GM21737 (cell line): ENCODE data around the gene TAF1.
"Not testable (repeated sequence)": the region's sequence is repeated elsewhere in the genome, so short reads cannot be mapped to it uniquely, and the experiment has no call there.

Source experiments
- ATAC-seq: cut with Tn5 transposase; IDR thresholded peaks from one replicate; pipeline ENCODE4 v1.9.1; 2021; ENCODE audit warnings: mild to moderate bottlenecking, moderate library complexity; ENCODE audit not compliant: unreplicated experiment

TAF1 gene

DNA sequence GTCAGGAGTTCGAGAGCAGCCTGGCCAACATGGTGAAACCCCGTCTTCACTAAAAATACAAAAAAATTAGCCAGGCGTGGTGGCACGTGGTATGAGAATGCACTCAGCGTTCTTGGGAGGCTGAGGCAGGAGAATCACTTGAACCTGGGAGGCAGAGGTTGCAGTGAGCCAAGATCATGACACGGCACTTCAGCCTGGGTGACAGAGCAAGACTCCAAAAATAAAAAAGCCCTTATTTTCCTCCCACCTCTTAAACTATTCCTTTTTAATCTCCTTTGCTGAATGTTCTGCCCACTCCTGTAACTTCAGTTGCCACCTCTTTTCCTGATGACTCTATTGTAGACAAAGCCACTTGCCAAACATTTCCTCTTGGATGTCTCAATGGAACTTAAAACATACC is 72.6 kb downstream of the TAF1 start:
- ATAC-seq = no peak

DNA sequence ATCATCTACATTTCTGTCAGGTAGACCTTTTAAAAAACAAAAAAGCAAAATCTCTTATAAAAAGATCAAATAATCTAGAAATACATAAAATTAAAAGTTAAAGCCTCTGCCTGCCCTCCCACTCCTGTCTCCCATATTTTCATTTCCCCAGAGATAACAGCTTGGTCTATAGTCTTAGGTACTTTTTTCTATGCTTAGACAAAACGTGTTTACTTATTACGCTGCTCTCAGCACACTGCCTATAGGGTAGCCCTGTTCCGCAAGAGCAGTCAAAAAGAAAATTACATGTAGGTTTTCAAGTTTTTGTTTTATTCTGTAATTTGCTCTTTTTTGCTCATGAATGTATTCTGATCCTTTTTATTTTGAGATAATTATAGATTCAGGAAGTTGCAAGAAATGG is 73.3 kb downstream of the TAF1 start:
- ATAC-seq = no peak

DNA sequence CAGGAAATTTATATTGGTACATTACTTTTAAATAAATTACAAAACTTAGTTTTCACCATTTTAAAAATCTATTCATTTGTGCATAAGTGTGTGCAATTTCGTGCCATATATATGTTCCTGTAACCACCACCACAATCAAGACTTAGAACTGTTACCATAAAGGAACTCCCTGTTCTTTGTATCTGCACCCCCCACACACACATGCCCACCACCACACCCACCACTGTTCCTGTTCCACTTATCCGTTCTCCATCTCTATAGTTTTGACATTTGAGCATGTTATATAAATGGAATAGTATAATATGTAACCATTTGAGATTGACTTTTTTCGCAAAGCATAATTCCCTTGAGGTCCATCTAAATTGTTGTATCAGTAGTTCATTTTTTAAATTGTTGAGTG is 73.7 kb downstream of the TAF1 start:
- ATAC-seq = no peak

DNA sequence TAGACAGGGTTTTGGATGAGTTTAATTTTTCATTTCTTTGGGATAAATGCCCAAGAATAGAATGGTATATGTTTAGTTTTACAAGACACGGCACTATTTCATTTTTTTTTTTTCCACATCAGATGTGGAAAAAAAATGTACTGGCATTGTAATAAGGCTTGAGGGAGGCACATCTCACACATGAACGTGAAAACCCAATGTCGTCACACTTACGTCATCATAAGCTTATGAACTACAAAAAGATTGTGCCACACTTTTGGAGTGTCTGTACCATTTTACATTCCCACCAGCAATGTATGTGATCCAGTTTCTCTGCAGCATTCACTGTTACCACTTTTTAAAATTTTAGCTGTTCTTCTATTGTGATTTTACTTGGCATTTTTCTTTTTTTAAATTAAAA is 74.2 kb downstream of the TAF1 start:
- no peak for ATAC-seq

DNA sequence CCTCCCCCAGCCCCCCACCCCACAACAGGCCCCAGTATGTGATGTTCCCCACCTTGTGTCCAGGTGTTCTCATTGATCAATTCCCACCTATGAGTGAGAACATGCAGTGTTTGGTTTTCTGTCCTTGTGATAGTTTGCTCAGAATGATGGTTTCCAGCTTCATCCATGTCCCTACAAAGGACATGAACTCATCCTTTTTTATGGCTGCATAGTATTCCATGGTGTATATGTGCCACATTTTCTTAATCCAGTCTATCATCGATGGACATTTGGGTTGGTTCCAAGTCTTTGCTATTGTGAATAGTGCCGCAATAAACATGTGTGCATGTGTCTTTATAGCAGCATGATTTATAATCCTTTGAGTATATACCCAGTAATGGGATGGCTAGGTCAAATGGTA is 75.7 kb downstream of the TAF1 start:
- not testable (repeated sequence) for ATAC-seq

DNA sequence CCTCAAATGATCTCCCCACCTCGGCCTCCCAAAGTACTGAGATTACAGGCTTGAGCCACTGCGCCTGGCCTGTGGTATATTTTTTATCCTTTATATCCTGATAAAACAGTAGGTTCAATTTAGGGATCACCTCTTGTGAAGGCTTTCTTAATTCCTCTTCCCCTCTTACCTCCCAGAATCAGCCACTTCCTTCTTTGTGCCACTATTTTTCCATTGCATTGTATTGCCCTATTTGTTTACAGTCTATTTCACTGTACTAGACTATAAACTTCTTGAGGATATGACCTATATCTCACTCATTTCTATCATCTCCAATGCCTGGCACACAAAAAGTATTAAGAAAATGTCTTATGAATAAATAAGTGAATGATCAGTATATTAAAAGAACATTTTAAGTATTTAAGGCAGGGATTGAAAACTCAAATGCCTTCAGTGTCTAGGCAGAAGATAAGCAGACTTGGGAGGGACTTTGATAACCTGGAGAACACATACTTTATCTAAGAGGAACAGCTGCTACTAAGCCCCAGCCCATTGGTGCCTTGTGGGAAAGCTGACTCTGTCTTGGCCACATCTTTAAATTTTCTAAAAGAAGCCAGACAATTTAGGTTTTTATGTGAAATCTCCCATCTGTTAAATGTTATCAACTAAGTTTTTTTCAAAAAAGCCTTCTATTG is 84.4 kb downstream of the TAF1 start:
- no peak for ATAC-seq

DNA sequence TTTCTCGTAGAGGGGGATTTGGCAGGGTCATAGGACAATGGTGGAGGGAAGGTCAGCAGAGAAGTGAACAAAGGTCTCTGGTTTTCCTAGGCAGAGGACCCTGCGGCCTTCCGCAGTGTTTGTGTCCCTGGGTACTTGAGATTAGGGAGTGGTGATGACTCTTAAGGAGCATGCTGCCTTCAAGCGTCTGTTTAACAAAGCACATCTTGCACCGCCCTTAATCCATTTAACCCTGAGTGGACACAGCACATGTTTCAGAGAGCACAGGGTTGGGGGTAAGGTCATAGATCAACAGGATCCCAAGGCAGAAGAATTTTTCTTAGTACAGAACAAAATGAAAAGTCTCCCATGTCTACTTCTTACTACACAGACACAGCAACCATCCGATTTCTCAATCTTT is 85.4 kb downstream of the TAF1 start:
- not testable (repeated sequence) for ATAC-seq

DNA sequence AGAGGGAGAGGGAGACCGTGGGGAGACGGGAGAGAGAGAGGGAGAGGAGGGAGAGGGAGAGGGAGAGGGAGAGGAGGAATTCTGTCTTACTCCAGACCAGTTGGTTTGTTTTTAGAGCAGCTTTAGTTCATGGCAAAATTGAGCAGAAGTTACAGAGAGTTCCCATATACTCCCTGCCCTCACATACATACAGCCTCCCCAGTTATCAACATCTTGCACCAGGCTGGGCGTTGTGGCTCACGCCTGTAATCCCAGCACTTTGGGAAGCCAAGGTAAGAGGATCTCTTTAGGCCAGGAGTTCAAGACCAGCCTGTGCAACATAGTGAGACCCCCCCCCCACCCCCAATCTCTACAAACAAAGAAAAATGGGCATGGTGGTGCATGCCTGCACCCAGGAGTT is 86.9 kb downstream of the TAF1 start:
- no peak for ATAC-seq

DNA sequence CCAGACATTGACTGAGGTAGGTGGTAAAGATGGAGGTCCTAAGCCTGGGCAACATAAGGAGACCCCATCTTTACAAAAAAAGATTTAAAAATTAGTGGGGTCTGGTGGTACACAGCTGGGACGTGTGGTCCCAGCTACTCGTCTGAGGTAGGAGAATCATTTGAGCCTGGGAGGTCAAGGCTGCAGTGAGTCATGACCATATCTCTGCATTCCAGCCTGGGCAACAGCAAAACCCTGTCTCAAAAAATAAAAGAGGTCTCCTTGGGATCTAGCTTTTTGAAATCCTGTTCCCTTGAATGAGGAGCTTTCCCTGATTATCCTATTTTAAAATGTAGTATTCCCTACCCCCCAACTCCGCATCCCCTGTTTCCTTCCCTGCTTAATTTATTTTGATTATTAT is 88.1 kb downstream of the TAF1 start:
- no peak for ATAC-seq

DNA sequence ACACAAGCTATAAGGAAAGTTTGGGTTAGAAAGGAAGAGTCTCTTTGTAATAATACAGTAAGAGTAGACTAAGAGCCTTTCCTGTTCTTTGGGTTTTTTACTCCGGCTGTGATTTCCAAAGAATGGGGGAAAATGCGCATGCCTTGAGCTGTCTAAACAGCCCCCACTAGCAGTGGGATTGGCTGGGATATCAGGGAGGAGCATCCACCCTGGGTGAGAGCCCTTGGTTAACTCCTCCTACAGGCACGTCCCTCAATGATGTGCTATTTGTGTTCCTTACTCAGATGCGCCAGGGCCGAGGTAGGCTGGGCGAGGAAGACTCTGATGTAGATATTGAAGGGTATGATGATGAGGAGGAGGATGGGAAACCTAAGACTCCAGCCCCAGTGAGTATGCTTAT is 92.7 kb downstream of the TAF1 start:
- no peak for ATAC-seq

DNA sequence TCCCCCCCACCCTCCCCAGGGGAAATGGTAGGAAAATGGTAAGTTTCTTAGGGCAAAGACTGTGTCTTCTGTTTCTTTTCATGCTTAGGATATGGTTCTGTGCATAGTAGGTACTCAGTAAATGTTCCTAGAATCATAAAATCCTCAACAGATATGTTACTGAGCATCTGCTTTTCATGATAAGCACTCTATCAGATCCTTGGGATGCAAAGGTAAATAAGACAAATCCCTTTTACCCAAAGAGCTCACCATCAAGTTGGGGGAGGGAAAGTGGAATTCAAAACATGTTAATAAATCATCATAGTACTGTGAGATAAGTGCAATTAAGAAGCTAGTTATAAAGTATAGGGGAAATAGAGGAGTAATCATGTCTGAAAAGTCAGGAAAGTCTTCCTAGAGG is 98.8 kb downstream of the TAF1 start:
- ATAC-seq = no peak

DNA sequence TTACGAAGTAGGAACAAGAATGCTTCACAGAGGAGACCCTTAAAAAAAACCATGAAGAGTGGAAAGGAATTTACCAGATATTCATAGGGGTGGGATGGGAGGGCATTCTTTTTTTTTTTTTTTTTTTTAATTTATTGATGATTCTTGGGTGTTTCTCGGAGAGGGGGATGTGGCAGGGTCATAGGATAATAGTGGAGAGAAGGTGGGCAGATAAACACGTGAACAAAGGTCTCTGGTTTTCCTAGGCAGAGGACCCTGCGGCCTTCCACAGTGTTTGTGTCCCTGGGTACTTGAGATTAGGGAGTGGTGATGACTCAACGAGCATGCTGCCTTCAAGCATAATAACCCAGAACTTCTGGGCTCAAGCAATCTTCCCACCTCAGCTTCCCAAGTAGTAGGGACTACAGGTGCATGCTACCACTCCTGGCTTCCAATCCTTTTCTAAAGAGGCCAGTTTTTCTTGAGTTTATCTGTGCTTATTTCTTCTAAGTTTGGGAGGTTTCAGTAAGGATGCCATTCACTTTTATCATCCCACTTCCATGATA is 100.9 kb downstream of the TAF1 start:
- ATAC-seq = no peak

DNA sequence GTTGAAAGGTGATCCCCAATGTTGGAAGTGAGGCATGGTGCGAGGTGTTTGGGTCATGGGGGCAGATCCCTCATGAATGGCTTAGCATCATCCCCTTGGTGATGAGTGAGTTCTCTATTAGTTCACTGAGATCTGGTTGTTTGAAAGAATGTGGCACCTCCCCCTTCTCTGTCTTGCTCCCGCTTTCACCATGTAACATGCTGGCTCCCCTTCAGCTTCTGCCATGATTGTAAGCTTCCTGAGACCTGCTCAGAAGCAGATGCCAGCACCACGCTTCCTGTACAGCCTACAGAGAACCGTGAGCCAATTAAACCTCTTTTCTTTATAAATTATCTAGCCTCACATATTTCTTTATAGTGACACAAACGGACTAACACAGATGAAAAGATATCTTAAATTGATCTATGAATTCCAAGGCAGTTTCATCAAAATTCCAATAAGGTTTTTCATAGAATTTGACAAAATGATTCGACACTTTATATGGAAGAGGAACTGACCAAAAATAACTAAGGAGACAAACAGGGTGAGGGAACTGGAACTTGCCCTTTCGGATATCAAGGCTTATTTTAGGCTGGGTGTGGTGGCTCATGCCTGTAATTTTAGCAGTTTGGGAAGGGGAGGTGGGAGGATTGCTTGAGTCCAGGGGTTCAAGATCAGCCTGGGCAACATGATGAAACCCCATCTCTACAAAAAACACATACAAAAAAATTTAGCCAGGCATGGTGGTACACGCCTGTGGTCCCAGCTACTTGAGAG is 109.8 kb downstream of the TAF1 start:
- ATAC-seq = no peak

DNA sequence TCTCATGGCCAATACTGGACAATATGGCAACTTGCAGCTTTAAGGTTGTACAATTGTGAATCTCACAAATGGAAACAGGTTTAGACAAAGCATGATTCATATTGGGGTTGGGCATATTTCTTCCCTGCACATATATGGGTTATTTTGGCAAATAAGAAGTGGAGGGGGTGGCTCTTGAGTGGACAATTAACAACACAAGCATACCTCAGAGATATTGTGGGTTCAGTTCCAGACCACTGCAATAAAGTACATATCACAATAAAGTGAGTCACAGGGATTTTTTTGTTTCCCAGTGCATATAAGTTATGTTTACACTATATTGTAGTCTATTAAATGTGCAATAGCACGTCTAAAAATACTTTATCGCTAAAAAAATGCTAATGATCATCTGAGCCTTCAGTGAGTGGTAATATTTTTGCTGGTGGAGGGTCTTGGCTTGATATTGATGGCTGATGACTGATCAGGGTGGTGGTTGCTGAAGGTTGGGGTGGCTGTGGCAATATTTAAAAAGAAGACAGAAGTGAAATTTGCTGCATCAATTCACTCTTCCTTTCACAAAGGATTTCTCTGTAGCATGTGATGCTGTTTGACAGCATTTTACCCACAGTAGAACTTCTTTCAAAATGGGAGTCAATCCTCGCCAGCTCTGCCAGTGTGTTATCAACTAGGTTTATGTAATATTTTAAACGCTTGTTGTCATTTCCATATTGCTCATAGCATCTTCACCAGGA is 116.2 kb downstream of the TAF1 start:
- no peak for ATAC-seq

DNA sequence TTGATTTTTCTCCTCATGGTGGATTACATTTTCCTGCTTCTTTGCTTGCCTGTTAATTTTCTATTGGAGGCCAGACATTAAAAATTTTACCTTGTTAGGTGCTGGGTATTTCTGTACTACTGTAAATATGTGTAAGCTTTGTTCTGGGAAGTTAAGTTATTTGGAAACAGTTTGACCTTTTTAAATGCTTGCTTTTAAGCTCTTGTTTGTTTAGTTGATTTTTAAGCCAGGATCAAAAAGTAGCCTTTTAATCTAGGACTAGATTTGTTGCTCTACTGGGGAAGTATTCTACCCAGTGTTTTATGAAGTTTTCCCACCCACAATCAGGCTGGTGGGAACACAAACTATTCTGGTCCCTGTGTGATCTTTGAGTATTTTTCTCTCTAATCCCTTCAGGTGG is 121.7 kb downstream of the TAF1 start:
- ATAC-seq = no peak

DNA sequence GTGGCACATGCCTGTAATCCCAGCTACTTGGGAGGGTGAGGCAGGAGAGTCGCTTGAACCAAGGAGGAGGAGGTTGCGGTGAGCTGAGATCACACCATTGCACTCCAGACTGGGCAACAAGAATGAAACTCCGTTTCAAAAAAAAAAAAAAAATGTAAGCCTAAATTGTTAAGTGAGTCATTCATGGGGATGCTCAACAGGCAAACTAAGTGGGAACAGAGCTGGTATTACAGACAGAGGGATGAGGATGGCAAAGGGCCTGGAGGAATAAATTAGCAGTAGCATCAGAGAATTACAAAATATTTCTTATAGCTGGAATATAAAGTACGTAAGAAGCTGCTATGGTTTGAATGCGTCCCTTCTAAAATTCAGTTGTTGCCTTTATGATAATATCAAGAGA is 123.4 kb downstream of the TAF1 start:
- ATAC-seq = no peak

DNA sequence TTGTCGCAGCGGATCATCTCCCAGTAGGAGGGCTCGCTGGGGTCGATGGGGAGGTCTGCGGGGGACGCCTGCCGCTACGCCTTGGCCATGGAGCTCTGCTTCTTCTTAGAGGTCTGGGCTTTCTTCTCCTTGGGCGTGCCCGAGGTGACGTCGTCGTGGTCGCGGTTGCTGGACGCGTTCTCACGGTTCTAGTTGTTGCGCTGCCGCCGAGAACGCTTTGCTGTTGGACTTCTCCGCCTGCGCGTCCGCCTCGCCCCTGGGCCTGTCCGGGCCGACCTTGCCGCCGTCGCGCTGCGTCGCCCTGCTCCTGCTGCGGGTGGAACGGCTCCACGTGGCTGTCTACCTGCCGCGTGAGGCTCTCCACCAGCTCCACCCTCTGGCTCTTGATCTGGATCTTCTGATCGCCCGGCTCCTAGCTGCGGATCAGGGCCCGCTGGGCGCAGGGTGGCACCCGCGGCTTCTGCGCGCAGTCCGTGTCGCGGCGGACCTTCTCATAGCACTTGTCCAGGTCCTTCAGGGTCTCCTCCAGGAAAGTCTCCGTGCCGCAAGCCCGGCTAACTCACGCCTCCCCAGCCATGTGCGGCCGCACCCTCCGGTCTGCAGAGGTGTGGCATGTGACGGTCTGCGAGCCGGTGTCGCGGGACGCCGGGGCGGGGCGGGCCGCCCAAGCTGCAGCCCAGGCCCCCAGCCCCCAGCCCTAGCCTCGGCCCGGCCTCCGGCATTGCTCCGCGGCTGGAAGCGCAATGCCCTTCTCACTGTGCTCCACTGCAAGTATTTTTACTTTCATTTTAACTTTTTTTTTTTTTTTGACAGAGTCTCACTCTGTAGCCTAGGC is 126.3 kb downstream of the TAF1 start:
- no peak for ATAC-seq

DNA sequence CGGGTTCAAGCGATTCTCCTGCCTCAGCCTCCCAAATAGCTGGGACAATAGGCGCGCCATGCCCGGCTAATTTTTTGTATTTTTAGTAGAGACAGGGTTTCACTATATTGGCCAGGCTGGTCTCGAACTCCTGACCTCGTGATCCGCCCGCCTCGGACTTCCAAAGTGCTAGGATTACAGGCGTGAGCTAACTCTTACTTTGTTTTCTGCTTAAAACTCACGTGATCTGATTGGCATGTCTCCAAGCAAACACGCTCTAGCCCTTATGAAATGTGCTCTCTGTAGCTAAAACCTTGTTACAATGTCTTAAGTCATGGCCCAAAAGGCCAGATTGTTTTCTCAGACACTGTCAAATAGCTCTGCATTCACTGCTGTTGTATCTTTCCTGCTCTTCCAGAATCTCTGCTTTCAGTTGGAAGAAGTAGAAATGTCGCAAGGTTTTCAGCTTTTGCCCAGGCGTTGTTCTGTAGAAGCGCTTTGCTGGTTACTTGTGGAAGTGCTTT is 127.0 kb downstream of the TAF1 start:
- ATAC-seq = no peak

DNA sequence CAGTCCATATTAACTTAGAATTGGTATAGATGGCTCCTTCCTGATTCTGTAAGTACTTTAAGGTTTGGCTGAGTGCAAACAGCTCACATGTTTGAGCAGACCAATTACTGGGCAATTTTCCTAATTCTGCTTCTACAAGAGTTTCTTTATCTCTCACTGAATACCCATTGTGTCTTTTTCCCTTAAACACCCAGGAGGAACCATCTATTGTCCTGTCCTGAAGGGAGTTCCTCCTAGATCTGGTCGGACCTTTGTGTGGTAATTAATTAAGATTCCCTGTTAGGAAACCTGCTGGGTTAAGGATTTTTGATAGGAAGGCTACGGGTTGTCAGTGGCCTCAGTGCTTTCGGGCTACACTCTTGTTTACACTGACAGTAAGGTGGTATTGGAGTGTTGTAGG is 129.8 kb downstream of the TAF1 start:
- not testable (repeated sequence) for ATAC-seq

DNA sequence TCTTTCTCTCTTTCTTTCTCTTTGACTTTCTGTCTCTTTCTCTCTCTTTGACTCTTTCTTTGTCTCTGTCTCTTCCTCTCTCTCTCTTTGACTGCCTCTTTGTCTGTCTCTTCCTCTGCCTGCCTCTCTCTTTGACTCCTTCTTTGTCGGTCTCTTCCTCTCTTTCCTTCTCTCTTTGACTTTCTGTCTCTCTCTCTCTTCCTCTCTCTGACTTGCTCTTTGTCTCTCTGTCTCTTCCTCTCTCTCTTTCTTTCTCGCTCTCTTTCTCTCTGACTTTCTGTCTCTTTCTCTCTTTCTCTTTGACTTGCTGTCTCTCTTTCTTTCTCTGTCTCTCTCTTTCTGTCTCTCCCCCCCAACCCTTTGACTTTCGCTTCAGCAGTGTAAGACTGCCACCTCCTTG is 130.3 kb downstream of the TAF1 start:
- ATAC-seq = no peak

DNA sequence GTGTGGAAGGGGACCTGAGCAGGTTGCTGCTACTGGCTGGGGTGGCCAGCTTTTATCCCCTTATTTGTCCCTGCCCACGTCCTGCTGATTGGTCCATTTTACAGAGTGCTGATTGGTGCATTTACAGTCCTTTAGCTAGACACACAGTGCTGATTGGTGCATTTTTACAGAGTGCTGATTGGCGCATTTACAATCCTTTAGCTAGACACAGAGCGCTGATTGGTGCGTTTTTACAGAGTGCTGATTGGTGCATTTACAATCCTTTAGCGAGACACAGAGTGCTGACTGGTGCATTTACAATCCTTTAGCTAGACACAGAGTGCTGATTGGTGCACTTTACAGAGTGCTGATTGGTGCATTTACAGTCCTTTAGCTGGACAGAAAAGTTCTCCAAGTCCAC is 135.9 kb downstream of the TAF1 start:
- not testable (repeated sequence) for ATAC-seq
